Heart left ventricle (tissue), 13 donors: ENCODE measurements around the gene TTC22.

Experiments used
- CTCF ChIP-seq, 12 donors: fragments of 200-600 bp; sonication (generic) in 4 of 12; IDR thresholded peaks; one replicate each; pipeline versions ENCODE4 v1.5.0 to v1.8.0; 2018 to 2022; ENCODE audit warnings: antibody characterized with exemption in 12 of 12, mild to moderate bottlenecking in 5 of 12
- POLR2A ChIP-seq, 2 donors: fragments of 450-650 bp; IDR thresholded peaks; one replicate each; pipeline ENCODE4 v1.6.1; 2017; ENCODE audit warnings: antibody characterized with exemption in 2 of 2, mild to moderate bottlenecking in 2 of 2, moderate library complexity in 2 of 2
- donor health status: ischemic (EF 13 %, LVEDD 7.1; RV severe dilation, severe dysfunction).
- donor health status: DM: no; HTN: yes; CAD: no.
- donor health status: DM: no; HTN: no; CAD: no.
- donor health status: ischemic (EF 25% LVEDD 6.9; RV normal size, moderate dysfunction).
- donor health status: ischemic (EF 25% LVEDD 5.7; RV mildly dilated, moderate dysfunction).
- donor health status: ischemic (EF 35%, LVEDD 5.7; RV mildly dilated, moderate dysfunction).
- donor health status: nonischemic (EF 11% LVEDD 7.7; RV severe dilation, severe dysfunction).
- donor health status: DM: yes; HTN: yes; CAD: no.
- donor health status: PGD.
- donor health status: ischemic (EF 29% LVEDD 5.4; RV normal size, mild dysfunction).
- donor health status: nonischemic (EF 23%, LVEDD 6.1; RV moderate dilation, normal function).

- TF ChIP-seq CTCF (IDR thresholded peaks at IDR 0.05) (no peak), POLR2A (IDR thresholded peaks at IDR 0.05) (no peak)
These were observed 32.0 kb upstream of the TTC22 start for GRCh38 chr1:54833121-54833520.
